Measurements from ENCODE around the gene SMG6. TPM values are rescaled to one million over a fixed set of nuclear protein-coding genes. Genes with fewer than 3 reads are reported as not detected.

SMG6 gene
- total RNA-seq, 1 experiment from 2014 or later = 28.6 TPM

DNA sequence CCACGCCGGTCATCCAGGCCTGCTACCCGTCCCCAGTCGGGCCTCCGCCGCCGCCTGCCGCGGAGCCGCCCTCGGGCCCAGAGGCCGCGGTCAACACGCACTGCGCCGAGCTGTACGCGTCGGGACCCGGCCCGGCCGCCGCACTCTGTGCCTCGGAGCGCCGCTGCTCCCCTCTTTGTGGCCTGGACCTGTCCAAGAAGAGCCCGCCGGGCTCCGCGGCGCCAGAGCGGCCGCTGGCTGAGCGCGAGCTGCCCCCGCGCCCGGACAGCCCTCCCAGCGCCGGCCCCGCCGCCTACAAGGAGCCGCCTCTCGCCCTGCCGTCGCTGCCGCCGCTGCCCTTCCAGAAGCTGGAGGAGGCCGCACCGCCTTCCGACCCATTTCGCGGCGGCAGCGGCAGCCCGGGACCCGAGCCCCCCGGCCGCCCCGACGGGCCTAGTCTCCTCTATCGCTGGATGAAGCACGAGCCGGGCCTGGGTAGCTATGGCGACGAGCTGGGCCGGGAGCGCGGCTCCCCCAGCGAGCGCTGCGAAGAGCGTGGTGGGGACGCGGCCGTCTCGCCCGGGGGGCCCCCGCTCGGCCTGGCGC is 246.3 kb downstream of the SMG6 start:
- no peaks in the 10 kb centered on the region for H3K9me3 ChIP-seq (ENCODE audit: control insufficient read depth, low read depth, low read length)
- no peak overlapping the region for H2AFZ ChIP-seq (ENCODE audit: low read length)
- H3K27ac Mint-ChIP-seq = no peak overlapping the region
- no peak overlapping the region for H3K9ac ChIP-seq (ENCODE audit: extremely low read depth, insufficient read length, low read length)
- no peak overlapping the region for H3K18ac ChIP-seq (ENCODE audit: insufficient read length, low read depth, low read length)
- no peak overlapping the region for H2BK20ac ChIP-seq (ENCODE audit: low read depth, low read length, poor library complexity, severe bottlenecking)
- H3K36me3 Mint-ChIP-seq (ENCODE audit: insufficient read depth in 1 of 3, low read depth in 3 of 3) = peaks cover 0 to 9% (median 5%) of the 10 kb centered on the region in 3 experiments; a peak in 4 of 7 replicates
- peaks cover 4% of the 10 kb centered on the region for H4K20me1 ChIP-seq (ENCODE audit: control insufficient read depth, insufficient read depth, insufficient read length)
- H2BK120ac ChIP-seq (ENCODE audit: low read depth, low read length, poor library complexity, severe bottlenecking) = no peak overlapping the region
- H3K4ac ChIP-seq (ENCODE audit: low read depth, low read length) = no peak overlapping the region
- no peak overlapping the region for H3T11ph ChIP-seq (ENCODE audit: low read length)
- no peak overlapping the region for H2AK5ac ChIP-seq (ENCODE audit: insufficient read length, low read length)
- no peak overlapping the region for H3K56ac ChIP-seq (ENCODE audit: insufficient read length, low read depth, low read length)
- H3K27ac ChIP-seq (ENCODE audit: insufficient read length, low read depth, low read length) = no peak overlapping the region
- no peak overlapping the region for H3K4me3 Mint-ChIP-seq
- H3K9me3 Mint-ChIP-seq = no peaks in the 10 kb centered on the region
- peaks cover 10 to 21% of the 10 kb centered on the region in 2 experiments for H3K4me1 Mint-ChIP-seq
- TF ChIP-seq, protein P1, sequence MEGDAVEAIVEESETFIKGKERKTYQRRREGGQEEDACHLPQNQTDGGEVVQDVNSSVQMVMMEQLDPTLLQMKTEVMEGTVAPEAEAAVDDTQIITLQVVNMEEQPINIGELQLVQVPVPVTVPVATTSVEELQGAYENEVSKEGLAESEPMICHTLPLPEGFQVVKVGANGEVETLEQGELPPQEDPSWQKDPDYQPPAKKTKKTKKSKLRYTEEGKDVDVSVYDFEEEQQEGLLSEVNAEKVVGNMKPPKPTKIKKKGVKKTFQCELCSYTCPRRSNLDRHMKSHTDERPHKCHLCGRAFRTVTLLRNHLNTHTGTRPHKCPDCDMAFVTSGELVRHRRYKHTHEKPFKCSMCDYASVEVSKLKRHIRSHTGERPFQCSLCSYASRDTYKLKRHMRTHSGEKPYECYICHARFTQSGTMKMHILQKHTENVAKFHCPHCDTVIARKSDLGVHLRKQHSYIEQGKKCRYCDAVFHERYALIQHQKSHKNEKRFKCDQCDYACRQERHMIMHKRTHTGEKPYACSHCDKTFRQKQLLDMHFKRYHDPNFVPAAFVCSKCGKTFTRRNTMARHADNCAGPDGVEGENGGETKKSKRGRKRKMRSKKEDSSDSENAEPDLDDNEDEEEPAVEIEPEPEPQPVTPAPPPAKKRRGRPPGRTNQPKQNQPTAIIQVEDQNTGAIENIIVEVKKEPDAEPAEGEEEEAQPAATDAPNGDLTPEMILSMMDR (conservative IDR thresholded peaks at IDR 0.05) = no peak
- H3K14ac ChIP-seq (ENCODE audit: insufficient read depth, low read length) = no peak overlapping the region; the same call in 1 of the 2 replicates
- no peak for DNase-seq
- H3K79me1 ChIP-seq (ENCODE audit: insufficient read depth, low read depth, low read length, poor library complexity, severe bottlenecking) = no peaks in the 10 kb centered on the region
- peaks cover 46% of the 10 kb centered on the region for H3K27me3 ChIP-seq (ENCODE audit: insufficient read depth, low read length)
- H3K23ac ChIP-seq (ENCODE audit: insufficient read length, low read depth, low read length) = no peak overlapping the region
- no peak overlapping the region for H2BK15ac ChIP-seq (ENCODE audit: low read depth, low read length)
- peaks cover 67% of the 10 kb centered on the region for H3K27me3 Mint-ChIP-seq (ENCODE audit: low read depth)
- H3K4me2 ChIP-seq (ENCODE audit: insufficient read depth, insufficient read length, low read length) = peak overlapping the region; percentile 9
- no peaks in the 10 kb centered on the region for H3K4me1 ChIP-seq (ENCODE audit: insufficient read depth, low read length)
- peaks cover 9% of the 10 kb centered on the region for H3K23me2 ChIP-seq (ENCODE audit: insufficient read length, low read depth, low read length, poor library complexity, severe bottlenecking)
- H4K8ac ChIP-seq (replicated peaks; ENCODE audit: insufficient read length, low read depth, low read length) = no peak overlapping the region
- H2BK5ac ChIP-seq (ENCODE audit: insufficient read length, low read length) = no peak overlapping the region
- WGBS (ENCODE audit: extremely low coverage, insufficient read length, low lambda C conversion rate) = no CpG with 5 or more reads among the region's 81 CpGs
- H4K5ac ChIP-seq (ENCODE audit: insufficient read length, low read depth, low read length) = no peak overlapping the region
- H3K79me2 ChIP-seq (ENCODE audit: insufficient read depth, low read length) = no peaks in the 10 kb centered on the region
- no peak overlapping the region for H2BK12ac ChIP-seq (ENCODE audit: insufficient read length, low read depth, low read length)
- no peak overlapping the region for H4K91ac ChIP-seq (ENCODE audit: insufficient read length, low read depth, low read length)
